Keratinocyte (primary cell): ENCODE measurements around the gene NES. TPM values are rescaled to one million over a fixed set of nuclear protein-coding genes. Genes with fewer than 3 reads are reported as not detected.
"Not testable (repeated sequence)": the region's sequence is repeated elsewhere in the genome, so short reads cannot be mapped to it uniquely, and the experiment has no call there.

ENCODE experiments used
- DNase-seq: peaks from one replicate; pipeline ENCODE4 v3.0.0-alpha.2; 2011; ENCODE audit warnings: low read depth, missing footprints, low spot score
- FAIRE-seq: peaks from 2 replicates; lab custom pipeline; 2011; peaks lifted over from hg19 to GRCh38; lab: Jason Lieb, UNC
- H2AFZ ChIP-seq: 2 replicates; pipeline ENCODE4 v1.6.0; 2012; ENCODE audit warnings: low read length, control low read depth, inconsistent platforms; ENCODE audit not compliant: control insufficient read depth
- H3K27ac ChIP-seq: 2 replicates; pipeline ENCODE4 v1.5.1; 2011; ENCODE audit warnings: low read length; ENCODE audit not compliant: control insufficient read depth, insufficient read depth
- H3K27me3 ChIP-seq: 3 replicates; pipeline ENCODE4 v1.6.0; 2011; ENCODE audit warnings: low read length; ENCODE audit not compliant: control insufficient read depth, insufficient read depth; ENCODE audit errors: extremely low read depth
- H3K36me3 ChIP-seq, 2 experiments: 2 replicates in 1 of 2; 3 replicates in 1 of 2; pipeline ENCODE4 v1.5.1; 2011; ENCODE audit warnings: low read length in 2 of 2, mild to moderate bottlenecking in 1 of 2; ENCODE audit not compliant: control insufficient read depth in 2 of 2, insufficient read depth in 2 of 2; ENCODE audit errors: extremely low read depth in 1 of 2
- H3K4me1 ChIP-seq: 3 replicates; pipeline ENCODE4 v1.5.1; 2011; ENCODE audit warnings: low read length; ENCODE audit not compliant: control insufficient read depth, insufficient read depth; ENCODE audit errors: extremely low read depth
- H3K4me2 ChIP-seq: 3 replicates; pipeline ENCODE4 v1.6.0; 2011; ENCODE audit warnings: low read depth, low read length; ENCODE audit not compliant: control insufficient read depth, insufficient read depth; ENCODE audit errors: extremely low read depth
- H3K4me3 ChIP-seq, 3 experiments: fragments of 200-600 bp in 1 of 3; sonication (generic) in 1 of 3; 2 replicates in 2 of 3; 3 replicates in 1 of 3; pipeline ENCODE4 v1.5.1; 2011 to 2016; ENCODE audit warnings: low read length in 3 of 3, mild to moderate bottlenecking in 3 of 3, control low read depth in 2 of 3, inconsistent platforms in 1 of 3, low read depth in 1 of 3, mixed read lengths in 1 of 3, mixed run types in 1 of 3, moderate library complexity in 1 of 3; ENCODE audit not compliant: control insufficient read depth in 2 of 3, insufficient read depth in 2 of 3; ENCODE audit errors: extremely low read depth in 1 of 3
- H3K79me2 ChIP-seq: 2 replicates; pipeline ENCODE4 v1.6.0; 2012; ENCODE audit warnings: low read length; ENCODE audit not compliant: control insufficient read depth, insufficient read depth
- H3K9ac ChIP-seq: 3 replicates; pipeline ENCODE4 v1.6.0; 2011; ENCODE audit warnings: low read length; ENCODE audit not compliant: control insufficient read depth, insufficient read depth; ENCODE audit errors: extremely low read depth
- H3K9me1 ChIP-seq: 3 replicates; pipeline ENCODE4 v1.6.0; 2011; ENCODE audit warnings: low read length; ENCODE audit not compliant: control insufficient read depth, insufficient read depth; ENCODE audit errors: extremely low read depth
- H3K9me3 ChIP-seq: 2 replicates; pipeline ENCODE4 v1.5.1; 2012; ENCODE audit warnings: low read depth, low read length; ENCODE audit not compliant: control insufficient read depth
- H4K20me1 ChIP-seq: 3 replicates; pipeline ENCODE4 v1.6.0; 2011; ENCODE audit warnings: low read length; ENCODE audit not compliant: control insufficient read depth, insufficient read depth; ENCODE audit errors: extremely low read depth
- CTCF ChIP-seq, 3 experiments: IDR thresholded peaks in 1 of 3; conservative IDR thresholded peaks in 1 of 3; optimal IDR thresholded peaks in 1 of 3; 2 replicates in 2 of 3; 3 replicates in 1 of 3; pipeline versions ENCODE3 to v1.5.1; 2011; ENCODE audit warnings: low read length in 3 of 3, mild to moderate bottlenecking in 3 of 3, moderate library complexity in 2 of 3, control low read depth in 1 of 3, inconsistent platforms in 1 of 3; ENCODE audit not compliant: insufficient read depth in 2 of 3; ENCODE audit errors: extremely low read depth in 1 of 3
- EZH2 ChIP-seq: IDR thresholded peaks from one replicate; pipeline ENCODE4 v1.6.1; 2012; ENCODE audit warnings: inconsistent platforms, mild to moderate bottlenecking, low read length, moderate library complexity
- dilution Hi-C: fragments of 300-500 bp; cut with MboI; formaldehyde crosslinking; loops from one replicate; pipeline ENCODE4 v1.7.0; 2020; ENCODE audit warnings: low sequenced_read_pairs; ENCODE audit not compliant: extremely low pct_ligation_motif_present
- polyA plus RNA-seq, 5 experiments: library from polyadenylated mRNA; depleted of rRNA in 3 of 5; stranded (reverse) in 3 of 5; stranded (forward) in 1 of 5; unstranded in 1 of 5; fragments of >200 nt; gene quantifications; 1 replicate in 1 of 5; 2 replicates in 3 of 5; 3 replicates in 1 of 5; pipeline versions ENCODE4 v1.2.1 to v1.2.3, GENCODE V29; 2011 to 2012; ENCODE audit warnings: missing spikeins in 2 of 5, low read depth in 1 of 5, low replicate concordance in 1 of 5

NES gene
- polyA plus RNA-seq, 1 donor (not counting 4 experiments of a cell fraction or from before 2014, with no cell fraction given): not detected

GRCh38 chr1:156632355-156632754, 44.9 kb downstream of the NES start:
- Histone ChIP-seq H3K36me3 (no peaks in the 10 kb centered on the region), H3K79me2 (no peaks in the 10 kb centered on the region), H3K27ac (no peak overlapping the region), H3K4me3 (no peak overlapping the region), H3K4me2 (no peak overlapping the region), H3K27me3 (peaks cover 7% of the 10 kb centered on the region), H3K4me1 (no peaks in the 10 kb centered on the region), H2AFZ (no peak overlapping the region), H3K9me3 (no peaks in the 10 kb centered on the region), H4K20me1 (no peaks in the 10 kb centered on the region), H3K9me1 (no peaks in the 10 kb centered on the region), H3K9ac (no peak overlapping the region)
- no peak for DNase-seq
- dilution Hi-C loops: no loop called here
- no peak for FAIRE-seq
- no peak for TF ChIP-seq CTCF (optimal IDR thresholded peaks at IDR 0.05 in 1 of 3, IDR thresholded peaks at IDR 0.05 in 1 of 3, conservative IDR thresholded peaks at IDR 0.05 in 1 of 3; ENCODE audit: extremely low read depth in 1 of 3, insufficient read depth in 2 of 3, low read length in 3 of 3)
- no peak for TF ChIP-seq EZH2

GRCh38 chr1:156631152-156631551, 46.1 kb downstream of the NES start:
- H3K36me3 ChIP-seq, dilution Hi-C loops, H3K79me2 ChIP-seq, H3K4me3 ChIP-seq, DNase-seq, H3K4me2 ChIP-seq, H3K27ac ChIP-seq, H3K4me1 ChIP-seq, H3K9me3 ChIP-seq, H3K27me3 ChIP-seq, H4K20me1 ChIP-seq, H3K9ac ChIP-seq, H3K9me1 ChIP-seq, FAIRE-seq, H2AFZ ChIP-seq: not testable (repeated sequence)

- H3K4me2 ChIP-seq: no peak overlapping the region
- no peak for FAIRE-seq
- TF ChIP-seq CTCF (optimal IDR thresholded peaks at IDR 0.05 in 1 of 3, IDR thresholded peaks at IDR 0.05 in 1 of 3, conservative IDR thresholded peaks at IDR 0.05 in 1 of 3; ENCODE audit: extremely low read depth in 1 of 3, insufficient read depth in 2 of 3, low read length in 3 of 3): no peak
- no peak for TF ChIP-seq EZH2
Observed at GRCh38 chr1:156629823-156630449, 47.3 kb downstream of the NES start.

More at GRCh38 chr1:156629823-156630449, 47.3 kb downstream of the NES start:
- H2AFZ ChIP-seq: no peak overlapping the region
- no peaks in the 10 kb centered on the region for H3K9me3 ChIP-seq
- dilution Hi-C loops: no loop called here
- peaks cover 22% of the 10 kb centered on the region for H3K27me3 ChIP-seq
- no peak overlapping the region for H3K27ac ChIP-seq
- no peak overlapping the region for H3K4me3 ChIP-seq
- H3K36me3 ChIP-seq: no peaks in the 10 kb centered on the region
- H4K20me1 ChIP-seq: no peaks in the 10 kb centered on the region
- H3K9me1 ChIP-seq: no peaks in the 10 kb centered on the region
- H3K79me2 ChIP-seq: no peaks in the 10 kb centered on the region
- H3K4me1 ChIP-seq: no peaks in the 10 kb centered on the region
- DNase-seq: no peak
- no peak overlapping the region for H3K9ac ChIP-seq
